Spinal cord (tissue), 10 donors: Measurements from ENCODE around the gene COPA. TPM values are rescaled to one million over a fixed set of nuclear protein-coding genes. Genes with fewer than 3 reads are reported as not detected.
"Not testable (repeated sequence)": the region's sequence is repeated elsewhere in the genome, so short reads cannot be mapped to it uniquely, and the experiment has no call there.

ENCODE experiments used
- DNase-seq, 6 donors: peaks; one replicate each; pipeline versions ENCODE4 v3.0.0 to v3.0.0-alpha.2; 2013 to 2015; ENCODE audit warnings: low spot score in 6 of 6, low read depth in 4 of 6
- H3K27ac ChIP-seq: one replicate; pipeline ENCODE4 v1.5.1; 2013; ENCODE audit warnings: low read depth, low read length, control low read depth
- H3K27me3 ChIP-seq: one replicate; pipeline ENCODE4 v1.6.1; 2013; ENCODE audit warnings: low read length; ENCODE audit not compliant: control insufficient read depth, insufficient read depth
- H3K36me3 ChIP-seq: one replicate; pipeline ENCODE4 v1.6.1; 2013; ENCODE audit warnings: low read length; ENCODE audit not compliant: control insufficient read depth, insufficient read depth
- H3K4me1 ChIP-seq: one replicate; pipeline ENCODE4 v1.6.1; 2013; ENCODE audit warnings: low read length; ENCODE audit not compliant: control insufficient read depth, insufficient read depth
- H3K4me3 ChIP-seq: one replicate; pipeline ENCODE4 v1.5.1; 2013; ENCODE audit warnings: low read depth, low read length, control low read depth
- H3K9me3 ChIP-seq: one replicate; pipeline ENCODE4 v1.6.1; 2013; ENCODE audit warnings: low read length; ENCODE audit not compliant: control insufficient read depth, insufficient read depth
- WGBS: methylation state at CpG from one replicate; pipeline ENCODE4 v1.1.5; 2013; ENCODE audit warnings: missing lambda C conversion rate; ENCODE audit not compliant: insufficient coverage; 5-methylcytosine and 5-hydroxymethylcytosine counted together
- long read RNA-seq, 4 donors: transcript quantifications; one replicate each; lab custom pipeline, GENCODE V29; 2026
- polyA plus RNA-seq, 2 donors: library from polyadenylated mRNA; unstranded; fragments of 120-200 nt; gene quantifications; one replicate each; pipeline ENCODE4 v1.2.1, GENCODE V29; 2013; ENCODE audit not compliant: insufficient read length in 2 of 2
- total RNA-seq, 2 donors: library from RNA; depleted of rRNA in 1 of 2; stranded (reverse); fragments of 120-200 nt in 1 of 2; fragments of >200 nt in 1 of 2; gene quantifications; one replicate each; pipeline versions ENCODE4 v1.2.3 to v1.2.4, GENCODE V29; 2013 to 2014
- donor health status: healthy.

Gene COPA
- total RNA-seq (100 to 1,000 TPM; 170 to 200 TPM), polyA plus RNA-seq (100 to 1,000 TPM; 136 to 164 TPM)
- long read RNA-seq, donor 1, full-length matches to known transcripts = 14 of 72 reads
- long read RNA-seq, donor 1, partial matches to known transcripts = 58 of 72 reads
- long read RNA-seq, donor 1, other reads (novel, unspliced or antisense) = 0 of 72 reads
- long read RNA-seq, donor 2, full-length matches to known transcripts = 8 of 8 reads
- long read RNA-seq, donor 2, partial matches to known transcripts = 0 of 8 reads
- long read RNA-seq, donor 2, other reads (novel, unspliced or antisense) = 0 of 8 reads
- long read RNA-seq, donor 3, full-length matches to known transcripts = 7 of 28 reads
- long read RNA-seq, donor 3, partial matches to known transcripts = 21 of 28 reads
- long read RNA-seq, donor 3, other reads (novel, unspliced or antisense) = 0 of 28 reads
- long read RNA-seq, donor 4, full-length matches to known transcripts = 5 of 159 reads
- long read RNA-seq, donor 4, partial matches to known transcripts = 154 of 159 reads
- long read RNA-seq, donor 4, other reads (novel, unspliced or antisense) = 0 of 159 reads

GRCh38 chr1:160342953-160343869 is at the start of gene COPA, which contains the start of gene NCSTN:
Gene COPA (minus strand): TSS chr1:160343250. CDS start chr1:160343170, 80 bp downstream.
Gene NCSTN (plus strand): TSS chr1:160343383. CDS start chr1:160343397, 14 bp downstream.
- Histone ChIP-seq H3K9me3 (no peaks in the 10 kb centered on the region), H3K4me1 (peaks cover 3% of the 10 kb centered on the region), H3K36me3 (peaks cover 32% of the 10 kb centered on the region), H3K4me3 (peak within 1 kb of the TSS; percentile 98), H3K27ac (peak within 1 kb of the TSS; percentile 88), H3K27me3 (no peaks in the 10 kb centered on the region)
- WGBS = 0% methylated on average over 55 of the region's 58 CpGs
- DNase-seq = peak; percentile 88 to 98 (median 92)

- WGBS = 81% methylated on average over 2 of the region's 4 CpGs
- H3K27me3 ChIP-seq, H3K9me3 ChIP-seq, H3K4me3 ChIP-seq, H3K4me1 ChIP-seq, DNase-seq, H3K27ac ChIP-seq, H3K36me3 ChIP-seq: not testable (repeated sequence)
Measured at GRCh38 chr1:160388406-160388805, 45.4 kb upstream of the COPA start.

- H3K9me3 ChIP-seq, H3K4me3 ChIP-seq, H3K27ac ChIP-seq, H3K36me3 ChIP-seq, H3K4me1 ChIP-seq, DNase-seq, H3K27me3 ChIP-seq: not testable (repeated sequence)
- no CpG with 5 or more reads among the region's 2 CpGs for WGBS
Measured at GRCh38 chr1:160384812-160385211, 41.8 kb upstream of the COPA start.

GRCh38 chr1:160377585-160378206 is 34.6 kb upstream of the COPA start:
- H3K27ac ChIP-seq = no peak overlapping the region
- peaks cover 20% of the 10 kb centered on the region for H3K4me1 ChIP-seq
- H3K4me3 ChIP-seq = no peak overlapping the region
- no peaks in the 10 kb centered on the region for H3K9me3 ChIP-seq
- no peaks in the 10 kb centered on the region for H3K27me3 ChIP-seq
- WGBS = 65% methylated on average over 5 of the region's 7 CpGs
- DNase-seq = no peak
- H3K36me3 ChIP-seq = no peaks in the 10 kb centered on the region

- peak overlapping the region; percentile 83 for H3K27ac ChIP-seq
- no peak overlapping the region for H3K4me3 ChIP-seq
- H3K4me1 ChIP-seq = peaks cover 20% of the 10 kb centered on the region
- WGBS = 60% methylated on average over 1 of the region's 5 CpGs
- DNase-seq = peak in 5 of 6 donors; percentile 41 to 95 (median 56)
- no peaks in the 10 kb centered on the region for H3K36me3 ChIP-seq
- no peaks in the 10 kb centered on the region for H3K9me3 ChIP-seq
- H3K27me3 ChIP-seq = no peaks in the 10 kb centered on the region
Measured at GRCh38 chr1:160376525-160377131, 33.6 kb upstream of the COPA start.

- DNase-seq = peak in 1 of 6 donors; percentile 48
- H3K27ac ChIP-seq = peak overlapping the region; percentile 83
Measured at GRCh38 chr1:160375788-160376524, 32.9 kb upstream of the COPA start.

GRCh38 chr1:160374306-160375110 is 31.5 kb upstream of the COPA start:
- DNase-seq = peak in 2 of 6 donors; percentile 54 to 57
- Histone ChIP-seq H3K9me3 (no peaks in the 10 kb centered on the region), H3K4me3 (no peak overlapping the region), H3K36me3 (no peaks in the 10 kb centered on the region), H3K27me3 (no peaks in the 10 kb centered on the region), H3K27ac (peak overlapping the region; percentile 83), H3K4me1 (peaks cover 20% of the 10 kb centered on the region)
- WGBS = 44% methylated on average over 6 of the region's 6 CpGs

More at GRCh38 chr1:160375788-160376524, 32.9 kb upstream of the COPA start:
- Histone ChIP-seq H3K36me3 (no peaks in the 10 kb centered on the region), H3K9me3 (no peaks in the 10 kb centered on the region), H3K27me3 (no peaks in the 10 kb centered on the region), H3K4me1 (peaks cover 20% of the 10 kb centered on the region), H3K4me3 (no peak overlapping the region)
- 6% methylated on average over 6 of the region's 9 CpGs for WGBS

- H3K4me1 ChIP-seq = peaks cover 20% of the 10 kb centered on the region
- H3K36me3 ChIP-seq = no peaks in the 10 kb centered on the region
- 94% methylated on average over 2 of the region's 4 CpGs for WGBS
- DNase-seq = no peak
- no peak overlapping the region for H3K4me3 ChIP-seq
- no peaks in the 10 kb centered on the region for H3K9me3 ChIP-seq
- no peak overlapping the region for H3K27ac ChIP-seq
- no peaks in the 10 kb centered on the region for H3K27me3 ChIP-seq
Measured at GRCh38 chr1:160373696-160374095, 30.6 kb upstream of the COPA start.
